ENCODE data around the gene AMBP. TPM values are rescaled to one million over a fixed set of nuclear protein-coding genes. Genes with fewer than 3 reads are reported as not detected.

The AMBP gene
- polyA plus RNA-seq, 2 of the 4 experiments (the other 2 are of a cell fraction) = 6.1 to 9.4 TPM

DNA sequence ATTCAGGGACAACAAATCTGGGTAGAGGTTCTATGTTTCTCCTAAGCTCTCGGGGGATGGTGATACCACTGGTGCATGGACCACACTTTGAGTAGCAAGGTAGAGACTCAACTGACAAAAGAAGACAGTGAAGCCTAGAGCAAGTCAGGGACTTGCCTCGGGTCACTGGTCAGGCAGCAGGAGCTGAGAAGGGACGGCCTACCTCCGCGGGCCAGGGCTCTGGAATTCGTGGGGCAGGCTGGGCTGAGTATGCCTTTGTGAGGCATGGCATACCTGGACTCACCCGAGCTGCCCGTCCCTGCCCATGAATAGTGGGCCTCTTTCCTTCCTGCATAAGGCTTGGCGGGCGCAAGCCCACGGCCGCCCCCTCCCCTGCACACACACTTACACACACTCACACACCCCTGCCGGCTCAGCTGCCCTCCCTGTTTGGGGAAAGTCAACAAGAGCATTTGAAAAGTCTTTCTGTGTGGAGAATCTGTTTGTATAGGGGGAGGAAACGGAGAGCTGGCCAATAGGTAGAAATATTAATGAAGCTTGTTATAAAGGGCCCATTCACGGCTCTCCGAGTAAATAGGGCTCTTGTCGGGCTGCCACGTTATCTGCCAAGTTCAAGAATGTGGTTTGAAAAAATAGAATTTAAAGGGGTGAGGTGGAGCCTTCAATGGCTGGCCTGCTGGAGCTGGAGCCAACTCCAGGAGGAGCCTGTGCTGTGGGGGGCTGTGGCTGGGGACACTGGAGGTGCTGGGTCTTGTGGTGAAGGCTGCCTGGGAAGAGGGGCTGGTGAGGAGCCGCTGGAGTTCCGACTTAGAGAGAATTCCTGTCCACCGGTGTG is 40.1 kb upstream of the AMBP start:
- Histone ChIP-seq H3K4me1 (peaks cover 9% of the 10 kb centered on the region), H3K9me3 (no peaks in the 10 kb centered on the region), H3K4me2 (no peak overlapping the region), H3K4me3 (no peak overlapping the region), H3K27ac (no peak overlapping the region)
- no peak for ATAC-seq
- 65% methylated on average over 21 of the region's 21 CpGs for WGBS (ENCODE audit: missing lambda C conversion rate)
- ChIA-PET POLR2A (no interaction called here), CTCF (interaction anchor here (0.9 to 6.1 kb wide), 3 partner anchors 11 to 168 kb away, joined by 4 to 54 read pairs (median 10); partner anchors contain the start of gene COL27A1)
- TF ChIP-seq MAFK (IDR thresholded peaks at IDR 0.05; ENCODE audit: partially characterized antibody) (no peak), KDM1A (IDR thresholded peaks at IDR 0.05; ENCODE audit: low read depth) (no peak), CHD4 (IDR thresholded peaks at IDR 0.05; ENCODE audit: borderline replicate concordance) (no peak), SMC3 (IDR thresholded peaks at IDR 0.05) (no peak), MAZ (IDR thresholded peaks at IDR 0.05; ENCODE audit: borderline replicate concordance, low read depth, low read length) (no peak), ZC3H11A (IDR thresholded peaks at IDR 0.05) (no peak), SREBF2 (IDR thresholded peaks at IDR 0.05) (no peak), POLR2A (IDR thresholded peaks at IDR 0.05; ENCODE audit: low read length) (no peak)
- TF ChIP-seq, protein P1, sequence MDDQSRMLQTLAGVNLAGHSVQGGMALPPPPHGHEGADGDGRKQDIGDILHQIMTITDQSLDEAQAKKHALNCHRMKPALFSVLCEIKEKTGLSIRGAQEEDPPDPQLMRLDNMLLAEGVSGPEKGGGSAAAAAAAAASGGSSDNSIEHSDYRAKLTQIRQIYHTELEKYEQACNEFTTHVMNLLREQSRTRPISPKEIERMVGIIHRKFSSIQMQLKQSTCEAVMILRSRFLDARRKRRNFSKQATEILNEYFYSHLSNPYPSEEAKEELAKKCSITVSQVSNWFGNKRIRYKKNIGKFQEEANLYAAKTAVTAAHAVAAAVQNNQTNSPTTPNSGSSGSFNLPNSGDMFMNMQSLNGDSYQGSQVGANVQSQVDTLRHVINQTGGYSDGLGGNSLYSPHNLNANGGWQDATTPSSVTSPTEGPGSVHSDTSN (IDR thresholded peaks at IDR 0.05) = no peak
- TF ChIP-seq, protein P2, sequence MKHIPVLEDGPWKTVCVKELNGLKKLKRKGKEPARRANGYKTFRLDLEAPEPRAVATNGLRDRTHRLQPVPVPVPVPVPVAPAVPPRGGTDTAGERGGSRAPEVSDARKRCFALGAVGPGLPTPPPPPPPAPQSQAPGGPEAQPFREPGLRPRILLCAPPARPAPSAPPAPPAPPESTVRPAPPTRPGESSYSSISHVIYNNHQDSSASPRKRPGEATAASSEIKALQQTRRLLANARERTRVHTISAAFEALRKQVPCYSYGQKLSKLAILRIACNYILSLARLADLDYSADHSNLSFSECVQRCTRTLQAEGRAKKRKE (CRISPR knock-in tag; IDR thresholded peaks at IDR 0.05; ENCODE audit: low read depth) = no peak
- FAIRE-seq = no peak
- DNase-seq (ENCODE audit: low read depth in 1 of 2, low spot score in 1 of 2) = no peak

DNA sequence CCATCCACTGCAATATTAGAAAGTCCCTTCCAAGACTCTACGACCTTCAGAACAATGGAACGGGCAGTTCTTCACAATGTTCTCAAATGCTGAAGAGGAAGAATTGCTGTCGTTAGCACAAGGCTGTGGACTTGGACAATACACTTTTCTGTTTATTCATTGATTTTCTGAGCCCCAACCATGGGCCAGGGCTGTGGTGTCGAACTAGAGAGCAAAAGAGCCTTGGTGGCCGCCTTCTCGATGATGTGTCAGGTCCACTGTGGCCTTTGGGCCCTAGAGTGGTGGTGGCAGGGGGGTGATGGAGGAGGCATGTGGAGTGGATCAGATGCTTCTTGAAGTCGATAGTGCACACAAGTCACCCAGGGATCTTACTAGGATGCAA is 39.5 kb upstream of the AMBP start:
- ChIA-PET CTCF (interaction anchor here (0.9 to 6.1 kb wide), 3 partner anchors 10 to 169 kb away, joined by 4 to 54 read pairs (median 10); partner anchors contain the start of gene COL27A1), POLR2A (no interaction called here)
- no peak for FAIRE-seq
- H3K4me3 ChIP-seq = no peak overlapping the region
- no peak for TF ChIP-seq FOXS1 (CRISPR knock-in tag; IDR thresholded peaks at IDR 0.05)
- no peak for TF ChIP-seq FOSL2 (IDR thresholded peaks at IDR 0.05)
- TF ChIP-seq FOSL2 (CRISPR knock-in tag; IDR thresholded peaks at IDR 0.05) = no peak
- TF ChIP-seq ZSCAN20 (CRISPR knock-in tag; IDR thresholded peaks at IDR 0.05) = no peak
- no peak for TF ChIP-seq HOXB13 (CRISPR knock-in tag; IDR thresholded peaks at IDR 0.05; ENCODE audit: low read depth)
- H3K4me1 ChIP-seq = peaks cover 11% of the 10 kb centered on the region
- H3K27ac ChIP-seq = no peak overlapping the region
- no peak overlapping the region for H3K4me2 ChIP-seq
- no peak for ATAC-seq
- 85% methylated on average over 7 of the region's 7 CpGs for WGBS (ENCODE audit: missing lambda C conversion rate)
- H3K9me3 ChIP-seq = no peaks in the 10 kb centered on the region
- no peak for DNase-seq (ENCODE audit: low read depth in 1 of 2, low spot score in 1 of 2)

DNA sequence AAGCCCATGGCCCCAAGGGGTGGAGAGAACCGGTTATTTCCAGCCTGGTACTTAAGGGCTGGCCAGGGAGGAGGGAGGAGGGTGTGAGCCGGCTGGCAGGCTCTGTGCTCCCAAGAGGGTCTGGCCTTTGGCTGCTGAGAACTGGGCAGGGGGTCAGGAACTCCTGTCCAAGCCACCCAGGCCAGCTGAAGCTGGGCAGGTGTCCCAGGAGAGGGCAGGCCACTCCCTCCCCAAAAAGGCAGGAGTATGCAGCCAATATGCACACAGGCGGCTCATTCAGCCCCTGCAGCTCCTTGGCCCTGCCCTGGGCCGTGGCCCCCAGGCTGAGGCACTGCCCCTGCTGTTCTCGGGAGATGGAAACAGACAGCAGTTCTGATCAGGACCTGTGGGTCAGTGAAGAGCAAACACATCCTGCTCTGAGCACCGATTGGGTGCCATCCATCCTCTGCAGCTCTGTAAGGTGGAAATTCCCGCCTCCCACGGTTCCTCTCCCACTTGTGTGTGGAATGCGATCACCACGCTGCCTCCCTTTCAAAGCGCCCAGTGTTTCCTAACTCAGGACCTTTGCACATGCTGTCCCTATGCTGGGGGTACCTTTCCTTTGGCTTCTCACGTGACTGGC is 38.1 kb upstream of the AMBP start:
- H3K4me3 ChIP-seq = no peak overlapping the region
- TF ChIP-seq FOSB (CRISPR knock-in tag; IDR thresholded peaks at IDR 0.05) (no peak), MAZ (IDR thresholded peaks at IDR 0.05; ENCODE audit: borderline replicate concordance, low read depth, low read length) (no peak), CEBPB (IDR thresholded peaks at IDR 0.05) (no peak), MYC (IDR thresholded peaks at IDR 0.05; ENCODE audit: borderline replicate concordance, low read length) (no peak), FOSL2 (IDR thresholded peaks at IDR 0.05) (no peak), FOSL2 (CRISPR knock-in tag; IDR thresholded peaks at IDR 0.05) (no peak), SMC3 (IDR thresholded peaks at IDR 0.05) (no peak), RAD21 (conservative IDR thresholded peaks at IDR 0.05 in 1 of 2, IDR thresholded peaks at IDR 0.05 in 1 of 2) (no peak), EP300 (IDR thresholded peaks at IDR 0.05) (no peak)
- TF ChIP-seq, protein P3, sequence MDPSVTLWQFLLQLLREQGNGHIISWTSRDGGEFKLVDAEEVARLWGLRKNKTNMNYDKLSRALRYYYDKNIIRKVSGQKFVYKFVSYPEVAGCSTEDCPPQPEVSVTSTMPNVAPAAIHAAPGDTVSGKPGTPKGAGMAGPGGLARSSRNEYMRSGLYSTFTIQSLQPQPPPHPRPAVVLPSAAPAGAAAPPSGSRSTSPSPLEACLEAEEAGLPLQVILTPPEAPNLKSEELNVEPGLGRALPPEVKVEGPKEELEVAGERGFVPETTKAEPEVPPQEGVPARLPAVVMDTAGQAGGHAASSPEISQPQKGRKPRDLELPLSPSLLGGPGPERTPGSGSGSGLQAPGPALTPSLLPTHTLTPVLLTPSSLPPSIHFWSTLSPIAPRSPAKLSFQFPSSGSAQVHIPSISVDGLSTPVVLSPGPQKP (IDR thresholded peaks at IDR 0.05; ENCODE audit: low read depth, low read length) = no peak
- TF ChIP-seq, protein P4, sequence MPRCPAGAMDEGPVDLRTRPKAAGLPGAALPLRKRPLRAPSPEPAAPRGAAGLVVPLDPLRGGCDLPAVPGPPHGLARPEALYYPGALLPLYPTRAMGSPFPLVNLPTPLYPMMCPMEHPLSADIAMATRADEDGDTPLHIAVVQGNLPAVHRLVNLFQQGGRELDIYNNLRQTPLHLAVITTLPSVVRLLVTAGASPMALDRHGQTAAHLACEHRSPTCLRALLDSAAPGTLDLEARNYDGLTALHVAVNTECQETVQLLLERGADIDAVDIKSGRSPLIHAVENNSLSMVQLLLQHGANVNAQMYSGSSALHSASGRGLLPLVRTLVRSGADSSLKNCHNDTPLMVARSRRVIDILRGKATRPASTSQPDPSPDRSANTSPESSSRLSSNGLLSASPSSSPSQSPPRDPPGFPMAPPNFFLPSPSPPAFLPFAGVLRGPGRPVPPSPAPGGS (IDR thresholded peaks at IDR 0.05) = no peak
- TF ChIP-seq, protein P5, sequence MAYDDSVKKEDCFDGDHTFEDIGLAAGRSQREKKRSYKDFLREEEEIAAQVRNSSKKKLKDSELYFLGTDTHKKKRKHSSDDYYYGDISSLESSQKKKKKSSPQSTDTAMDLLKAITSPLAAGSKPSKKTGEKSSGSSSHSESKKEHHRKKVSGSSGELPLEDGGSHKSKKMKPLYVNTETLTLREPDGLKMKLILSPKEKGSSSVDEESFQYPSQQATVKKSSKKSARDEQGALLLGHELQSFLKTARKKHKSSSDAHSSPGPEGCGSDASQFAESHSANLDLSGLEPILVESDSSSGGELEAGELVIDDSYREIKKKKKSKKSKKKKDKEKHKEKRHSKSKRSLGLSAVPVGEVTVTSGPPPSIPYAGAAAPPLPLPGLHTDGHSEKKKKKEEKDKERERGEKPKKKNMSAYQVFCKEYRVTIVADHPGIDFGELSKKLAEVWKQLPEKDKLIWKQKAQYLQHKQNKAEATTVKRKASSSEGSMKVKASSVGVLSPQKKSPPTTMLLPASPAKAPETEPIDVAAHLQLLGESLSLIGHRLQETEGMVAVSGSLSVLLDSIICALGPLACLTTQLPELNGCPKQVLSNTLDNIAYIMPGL (CRISPR knock-in tag; IDR thresholded peaks at IDR 0.05; ENCODE audit: borderline replicate concordance) = no peak
- peaks cover 11% of the 10 kb centered on the region for H3K4me1 ChIP-seq
- 76% methylated on average over 10 of the region's 12 CpGs for WGBS (ENCODE audit: missing lambda C conversion rate)
- FAIRE-seq (no peak), DNase-seq (ENCODE audit: low read depth in 1 of 2, low spot score in 1 of 2) (no peak), ATAC-seq (no peak)
- H3K27ac ChIP-seq = 0 out of 6 replicates have a peak overlapping the region, but pooled peaks of 1 of the 2 experiments have one; percentile 29
- POLR2A ChIA-PET = no interaction called here
- H3K4me2 ChIP-seq = no peak overlapping the region
- CTCF ChIA-PET = interaction anchor here (1.0 to 6.1 kb wide), 7 partner anchors 9 to 175 kb away, joined by 3 to 54 read pairs (median 5); no protein-coding TSS in a partner anchor
- H3K9me3 ChIP-seq = no peaks in the 10 kb centered on the region

Measured in A549 (cell line).